ENCODE results near the gene SSR3.

DNA sequence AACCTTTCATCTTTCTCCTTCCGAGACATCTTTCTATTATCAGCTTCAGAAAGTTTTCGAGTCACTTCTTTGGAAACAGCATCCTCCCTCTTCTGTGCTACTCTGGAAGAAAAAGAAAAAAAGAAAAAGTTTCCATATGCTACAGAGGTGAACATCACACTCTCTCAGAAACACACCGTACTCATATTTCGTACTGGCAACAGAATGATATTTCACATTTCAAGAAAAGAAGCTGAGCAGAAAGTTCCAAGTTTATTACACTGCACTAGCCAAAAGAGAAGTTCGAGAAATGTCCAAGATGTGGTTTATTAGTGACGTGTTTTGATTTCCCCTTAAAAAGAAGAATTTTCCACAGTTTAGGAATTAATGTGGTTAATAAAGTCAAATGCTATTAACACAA lies 6.0 kb downstream of the SSR3 start:
- TF ChIP-seq POLR2AphosphoS5 (IDR thresholded peaks at IDR 0.05; ENCODE audit: insufficient read depth, low read depth, low read length) (no peak), POLR2A (IDR thresholded peaks at IDR 0.05; ENCODE audit: low read depth, low read length) (no peak)
- TF ChIP-seq, protein P1, sequence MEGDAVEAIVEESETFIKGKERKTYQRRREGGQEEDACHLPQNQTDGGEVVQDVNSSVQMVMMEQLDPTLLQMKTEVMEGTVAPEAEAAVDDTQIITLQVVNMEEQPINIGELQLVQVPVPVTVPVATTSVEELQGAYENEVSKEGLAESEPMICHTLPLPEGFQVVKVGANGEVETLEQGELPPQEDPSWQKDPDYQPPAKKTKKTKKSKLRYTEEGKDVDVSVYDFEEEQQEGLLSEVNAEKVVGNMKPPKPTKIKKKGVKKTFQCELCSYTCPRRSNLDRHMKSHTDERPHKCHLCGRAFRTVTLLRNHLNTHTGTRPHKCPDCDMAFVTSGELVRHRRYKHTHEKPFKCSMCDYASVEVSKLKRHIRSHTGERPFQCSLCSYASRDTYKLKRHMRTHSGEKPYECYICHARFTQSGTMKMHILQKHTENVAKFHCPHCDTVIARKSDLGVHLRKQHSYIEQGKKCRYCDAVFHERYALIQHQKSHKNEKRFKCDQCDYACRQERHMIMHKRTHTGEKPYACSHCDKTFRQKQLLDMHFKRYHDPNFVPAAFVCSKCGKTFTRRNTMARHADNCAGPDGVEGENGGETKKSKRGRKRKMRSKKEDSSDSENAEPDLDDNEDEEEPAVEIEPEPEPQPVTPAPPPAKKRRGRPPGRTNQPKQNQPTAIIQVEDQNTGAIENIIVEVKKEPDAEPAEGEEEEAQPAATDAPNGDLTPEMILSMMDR (IDR thresholded peaks at IDR 0.05; ENCODE audit: extremely low read depth in 1 of 2, insufficient read depth in 1 of 2, low read depth in 1 of 2, low read length in 2 of 2), result no peak
- TF ChIP-seq, protein P2, sequence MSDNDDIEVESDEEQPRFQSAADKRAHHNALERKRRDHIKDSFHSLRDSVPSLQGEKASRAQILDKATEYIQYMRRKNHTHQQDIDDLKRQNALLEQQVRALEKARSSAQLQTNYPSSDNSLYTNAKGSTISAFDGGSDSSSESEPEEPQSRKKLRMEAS (IDR thresholded peaks at IDR 0.05; ENCODE audit: insufficient read depth, insufficient read length), result no peak
